ENCODE measurements around the gene LRMDA. TPM values are rescaled to one million over a fixed set of nuclear protein-coding genes. Genes with fewer than 3 reads are reported as not detected.

The LRMDA gene
- total RNA-seq, 6 donors from 2014 or later, result 12.8 to 185 (median 18.1) TPM

- TF ChIP-seq EP300 (IDR thresholded peaks at IDR 0.05) (no peak), POLR2AphosphoS5 (IDR thresholded peaks at IDR 0.05) (no peak), POLR2A (IDR thresholded peaks at IDR 0.05) (no peak), CTCF (IDR thresholded peaks at IDR 0.05) (no peak)
- H3K9me3 ChIP-seq, result no peaks in the 10 kb centered on the region
- H3K27me3 ChIP-seq, result no peaks in the 10 kb centered on the region
- DNase-seq (no peak), ATAC-seq (ENCODE audit: low FRiP score in 2 of 2) (no peak)
- H3K27ac ChIP-seq, result no peak overlapping the region
- WGBS, 2 donors, result 83 to 86% methylated on average over 7 of the region's 7 CpGs
- H3K4me1 ChIP-seq, result peaks cover 0 to 19% (median 5%) of the 10 kb centered on the region in 4 donors
- no peak overlapping the region for H3K4me3 ChIP-seq
- no peaks in the 10 kb centered on the region for H3K36me3 ChIP-seq
Measured at GRCh38 chr10:76130892-76131291, 699.5 kb downstream of the LRMDA start.

DNA sequence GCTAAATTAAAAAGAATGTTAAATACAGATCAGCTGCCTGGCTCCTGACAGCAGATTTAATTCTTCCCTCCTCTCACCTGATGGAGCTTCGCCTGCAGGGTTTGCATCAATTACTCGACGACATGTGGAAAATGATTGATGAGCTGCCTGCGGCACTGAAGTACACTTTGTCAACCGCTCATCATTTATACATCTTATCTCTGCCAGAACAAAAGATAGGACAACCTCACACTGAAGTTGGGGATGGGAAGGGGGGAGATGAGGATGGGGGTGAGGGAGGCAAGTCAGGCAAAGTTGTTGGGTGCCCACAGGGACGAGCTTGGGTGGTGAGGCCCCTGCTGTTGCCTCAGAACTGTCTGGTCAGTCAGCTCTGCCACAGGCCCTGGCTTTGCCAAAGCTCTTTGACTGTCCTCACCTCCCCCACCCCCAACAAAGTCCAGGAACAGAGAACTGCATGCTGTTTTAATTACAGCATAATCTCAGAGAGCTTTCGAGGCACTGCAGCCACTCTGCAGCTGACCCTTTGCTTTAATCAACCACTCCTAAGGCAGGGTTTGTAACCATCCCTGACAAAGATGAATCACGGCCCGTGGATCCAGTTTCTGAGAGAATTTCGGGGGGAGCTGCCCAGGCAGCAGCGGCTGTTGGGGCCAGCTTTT, 702.3 kb downstream of the LRMDA start:
- Histone ChIP-seq H3K4me3 (no peak overlapping the region), H3K4me1 (no peaks in the 10 kb centered on the region), H3K9me3 (no peaks in the 10 kb centered on the region), H3K27me3 (no peaks in the 10 kb centered on the region), H3K27ac (peak overlapping the region in 1 of 4 donors; percentile 32), H3K36me3 (no peaks in the 10 kb centered on the region)
- no peak for TF ChIP-seq CTCF (IDR thresholded peaks at IDR 0.05)
- no peak for TF ChIP-seq POLR2A (IDR thresholded peaks at IDR 0.05)
- no peak for TF ChIP-seq POLR2AphosphoS5 (IDR thresholded peaks at IDR 0.05)
- no peak for TF ChIP-seq EP300 (IDR thresholded peaks at IDR 0.05)
- 92% methylated on average over 11 of the region's 11 CpGs for WGBS, 2 donors
- DNase-seq (no peak), ATAC-seq (ENCODE audit: low FRiP score in 2 of 2) (no peak)

DNA sequence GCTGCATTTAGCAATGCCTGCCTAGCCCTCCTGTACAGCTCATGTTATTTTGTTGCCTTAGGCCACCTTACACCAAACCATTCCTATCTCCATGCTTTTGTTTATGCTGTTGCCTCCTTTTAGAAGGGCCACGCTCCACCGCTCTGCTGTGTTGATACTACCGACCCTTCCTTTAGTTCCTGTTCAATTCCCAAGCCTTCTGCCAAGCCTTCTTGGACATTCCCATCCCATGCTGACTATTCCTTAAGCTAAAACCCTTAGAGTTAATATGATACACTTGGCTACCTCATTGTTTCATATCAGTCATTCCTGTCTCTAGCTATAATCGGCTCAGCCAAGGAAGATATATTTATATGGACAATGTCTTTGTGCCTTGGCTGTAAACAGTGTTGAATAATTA, 705.5 kb downstream of the LRMDA start:
- Histone ChIP-seq H3K4me3 (no peak overlapping the region), H3K36me3 (no peaks in the 10 kb centered on the region), H3K9me3 (no peaks in the 10 kb centered on the region), H3K27ac (no peak overlapping the region), H3K27me3 (no peaks in the 10 kb centered on the region), H3K4me1 (no peaks in the 10 kb centered on the region)
- WGBS, 2 donors, result 87 to 91% methylated on average over 4 of the region's 4 CpGs
- TF ChIP-seq EP300 (IDR thresholded peaks at IDR 0.05), result no peak
- TF ChIP-seq CTCF (IDR thresholded peaks at IDR 0.05), result no peak
- no peak for TF ChIP-seq POLR2AphosphoS5 (IDR thresholded peaks at IDR 0.05)
- TF ChIP-seq POLR2A (IDR thresholded peaks at IDR 0.05), result no peak
- DNase-seq (no peak), ATAC-seq (ENCODE audit: low FRiP score in 2 of 2) (no peak)

DNA sequence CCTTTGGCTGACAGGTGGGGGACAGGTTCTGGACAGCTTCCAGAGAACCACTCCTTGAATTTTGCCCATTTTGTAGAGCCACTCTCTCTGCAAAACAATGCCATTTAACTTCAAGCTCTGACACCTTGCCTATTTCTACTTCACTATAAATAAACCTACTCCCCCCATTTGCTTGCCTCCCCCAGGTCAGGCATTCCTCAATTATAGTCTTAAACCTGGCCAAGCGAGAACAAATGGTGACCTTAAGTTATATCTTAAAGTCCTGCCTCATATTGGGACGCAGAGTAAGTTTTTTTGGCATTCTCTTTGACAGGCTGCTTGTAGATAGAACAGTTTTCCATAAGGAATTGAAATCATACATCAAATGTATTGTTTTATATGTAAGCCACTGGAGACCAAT, 706.9 kb downstream of the LRMDA start:
- DNase-seq (no peak), ATAC-seq (ENCODE audit: low FRiP score in 2 of 2) (no peak)
- Histone ChIP-seq H3K4me3 (no peak overlapping the region), H3K27ac (no peak overlapping the region), H3K4me1 (no peaks in the 10 kb centered on the region), H3K27me3 (no peaks in the 10 kb centered on the region), H3K36me3 (no peaks in the 10 kb centered on the region), H3K9me3 (no peaks in the 10 kb centered on the region)
- WGBS, 2 donors, result 95 to 100% methylated on average over 2 of the region's 2 CpGs
- TF ChIP-seq EP300 (IDR thresholded peaks at IDR 0.05) (no peak), POLR2AphosphoS5 (IDR thresholded peaks at IDR 0.05) (no peak), CTCF (IDR thresholded peaks at IDR 0.05) (no peak), POLR2A (IDR thresholded peaks at IDR 0.05) (no peak)

GRCh38 chr10:76138906-76139305, 707.5 kb downstream of the LRMDA start:
- DNase-seq, result no peak
- ATAC-seq (ENCODE audit: low FRiP score in 2 of 2), result no peak
- 63 to 68% methylated on average over 3 of the region's 3 CpGs for WGBS, 2 donors
- Histone ChIP-seq H3K36me3 (no peaks in the 10 kb centered on the region), H3K4me1 (no peaks in the 10 kb centered on the region), H3K9me3 (no peaks in the 10 kb centered on the region), H3K27me3 (no peaks in the 10 kb centered on the region), H3K27ac (no peak overlapping the region), H3K4me3 (no peak overlapping the region)
- TF ChIP-seq EP300 (IDR thresholded peaks at IDR 0.05) (no peak), POLR2A (IDR thresholded peaks at IDR 0.05) (no peak), CTCF (IDR thresholded peaks at IDR 0.05) (no peak), POLR2AphosphoS5 (IDR thresholded peaks at IDR 0.05) (no peak)
